DND-41 (cell line): ENCODE data around the gene PTPN21.

Experiments used
- ATAC-seq: fragments of 200-7000 bp; cut with Tn5 transposase; 3 replicates; pipeline ENCODE4 v1.9.1; 2021; ENCODE audit warnings: low read depth; ENCODE audit not compliant: insufficient read depth
- DNase-seq: peaks from one replicate; pipeline ENCODE4 v3.0.0-alpha.2; 2020
- H2AFZ ChIP-seq: 2 replicates; pipeline ENCODE4 v1.6.0; 2012; ENCODE audit warnings: low read depth, low read length
- H3K27ac ChIP-seq: 2 replicates; pipeline ENCODE4 v1.5.1; 2012; ENCODE audit warnings: low read length, inconsistent platforms
- H3K27me3 ChIP-seq: fragments of 200-600 bp; sonication (generic); 2 replicates; pipeline ENCODE4 v1.6.0; 2012; ENCODE audit warnings: low read length, mild to moderate bottlenecking, inconsistent platforms; ENCODE audit not compliant: insufficient read depth, poor library complexity
- H3K36me3 ChIP-seq: 2 replicates; pipeline ENCODE4 v1.5.1; 2012; ENCODE audit warnings: low read length, inconsistent platforms; ENCODE audit not compliant: insufficient read depth
- H3K4me1 ChIP-seq: 2 replicates; pipeline ENCODE4 v1.5.1; 2012; ENCODE audit warnings: mild to moderate bottlenecking, low read length; ENCODE audit not compliant: insufficient read depth
- H3K4me2 ChIP-seq: 2 replicates; pipeline ENCODE4 v1.6.0; 2012; ENCODE audit warnings: mild to moderate bottlenecking, moderate library complexity, low read length, inconsistent platforms; ENCODE audit not compliant: insufficient read depth
- H3K4me3 ChIP-seq, 2 experiments: fragments of 200-600 bp in 1 of 2; shearing (Covaris generic) in 1 of 2; 2 replicates each; pipeline ENCODE4 v1.5.1; 2012 to 2016; ENCODE audit warnings: inconsistent platforms in 2 of 2, low read length in 2 of 2, mild to moderate bottlenecking in 2 of 2, low read depth in 1 of 2, moderate library complexity in 1 of 2
- H3K79me2 ChIP-seq: 2 replicates; pipeline ENCODE4 v1.6.0; 2012; ENCODE audit warnings: low read length, inconsistent platforms; ENCODE audit not compliant: insufficient read depth
- H3K9ac ChIP-seq: 2 replicates; pipeline ENCODE4 v1.6.0; 2012; ENCODE audit warnings: low read depth, mild to moderate bottlenecking, inconsistent platforms, low read length, moderate library complexity
- H3K9me3 ChIP-seq: 2 replicates; pipeline ENCODE4 v1.5.1; 2012; ENCODE audit warnings: low read length, moderate library complexity, mild to moderate bottlenecking, inconsistent platforms; ENCODE audit not compliant: insufficient read depth, severe bottlenecking
- H4K20me1 ChIP-seq: 2 replicates; pipeline ENCODE4 v1.6.0; 2012; ENCODE audit warnings: low read length; ENCODE audit not compliant: insufficient read depth
- CTCF ChIP-seq: IDR thresholded peaks from 2 replicates; pipeline ENCODE4 v1.5.1; 2012; ENCODE audit warnings: borderline replicate concordance, low read length, moderate library complexity, mild to moderate bottlenecking; ENCODE audit not compliant: poor library complexity, severe bottlenecking; ENCODE audit errors: extremely low read depth
- EZH2 ChIP-seq: IDR thresholded peaks from 3 replicates; pipeline ENCODE4 v1.6.1; 2012; ENCODE audit warnings: borderline replicate concordance, low read depth, mild to moderate bottlenecking, moderate library complexity, low read length, inconsistent platforms; ENCODE audit not compliant: severe bottlenecking

PTPN21 gene

GRCh38 chr14:88430976-88431375 is 123.8 kb downstream of the PTPN21 start:
- no peak overlapping the region for H3K9ac ChIP-seq
- no peak overlapping the region for H2AFZ ChIP-seq
- no peak overlapping the region for H3K4me2 ChIP-seq
- H3K27me3 ChIP-seq = no peaks in the 10 kb centered on the region
- H4K20me1 ChIP-seq = no peaks in the 10 kb centered on the region
- no peak overlapping the region for H3K27ac ChIP-seq
- DNase-seq (no peak), ATAC-seq (no peak)
- no peak overlapping the region for H3K4me3 ChIP-seq
- H3K36me3 ChIP-seq = no peaks in the 10 kb centered on the region
- H3K79me2 ChIP-seq = no peaks in the 10 kb centered on the region
- H3K9me3 ChIP-seq = no peaks in the 10 kb centered on the region
- no peaks in the 10 kb centered on the region for H3K4me1 ChIP-seq
- TF ChIP-seq EZH2 (no peak), CTCF (no peak)

GRCh38 chr14:88426271-88426670 is 128.5 kb downstream of the PTPN21 start:
- no peaks in the 10 kb centered on the region for H4K20me1 ChIP-seq
- H3K9ac ChIP-seq = no peak overlapping the region
- H3K4me3 ChIP-seq = no peak overlapping the region
- no peak for TF ChIP-seq EZH2
- TF ChIP-seq CTCF = no peak
- H3K27ac ChIP-seq = no peak overlapping the region
- no peaks in the 10 kb centered on the region for H3K36me3 ChIP-seq
- H3K9me3 ChIP-seq = no peaks in the 10 kb centered on the region
- no peak overlapping the region for H3K4me2 ChIP-seq
- ATAC-seq (no peak), DNase-seq (no peak)
- no peaks in the 10 kb centered on the region for H3K27me3 ChIP-seq
- H3K79me2 ChIP-seq = no peaks in the 10 kb centered on the region
- no peaks in the 10 kb centered on the region for H3K4me1 ChIP-seq
- H2AFZ ChIP-seq = no peak overlapping the region

- no peaks in the 10 kb centered on the region for H3K9me3 ChIP-seq
- ATAC-seq (no peak), DNase-seq (no peak)
- H3K36me3 ChIP-seq = no peaks in the 10 kb centered on the region
- no peak overlapping the region for H3K4me2 ChIP-seq
- TF ChIP-seq EZH2 (no peak), CTCF (no peak)
- H3K27ac ChIP-seq = no peak overlapping the region
- no peak overlapping the region for H2AFZ ChIP-seq
- H4K20me1 ChIP-seq = no peaks in the 10 kb centered on the region
- H3K79me2 ChIP-seq = no peaks in the 10 kb centered on the region
- no peak overlapping the region for H3K9ac ChIP-seq
- H3K4me3 ChIP-seq = no peak overlapping the region
- H3K4me1 ChIP-seq = no peaks in the 10 kb centered on the region
- no peaks in the 10 kb centered on the region for H3K27me3 ChIP-seq
Measured at GRCh38 chr14:88424573-88424972, 130.2 kb downstream of the PTPN21 start.

- Histone ChIP-seq H3K9ac (no peak overlapping the region), H3K27me3 (no peaks in the 10 kb centered on the region), H3K27ac (no peak overlapping the region), H3K4me3 (no peak overlapping the region), H3K9me3 (peaks cover 4% of the 10 kb centered on the region), H3K36me3 (no peaks in the 10 kb centered on the region; the same call in 1 of the 2 replicates), H3K79me2 (no peaks in the 10 kb centered on the region), H4K20me1 (no peaks in the 10 kb centered on the region), H3K4me2 (no peak overlapping the region), H3K4me1 (no peaks in the 10 kb centered on the region), H2AFZ (no peak overlapping the region)
- ATAC-seq = no peak
- DNase-seq = no peak
- no peak for TF ChIP-seq EZH2
- no peak for TF ChIP-seq CTCF
Measured at GRCh38 chr14:88422919-88423650, 131.7 kb downstream of the PTPN21 start.
